T-helper 17 cell (primary cell): ENCODE data around the gene INTU. TPM values are rescaled to one million over a fixed set of nuclear protein-coding genes. Genes with fewer than 3 reads are reported as not detected.

ENCODE experiments used
- total RNA-seq, 4 donors: library from RNA in 2 of 4; stranded (reverse) in 2 of 4; gene quantifications; one replicate each; pipeline ENCODE4 v1.2.3 and lab custom pipeline; 2022 to 2026

INTU gene
- total RNA-seq, 2 donors from 2014 or later: 0.08 TPM; not detected in 1

Other genes starting within 250 kb of the INTU start
- gene SLC25A31, start 97.4 kb downstream of the INTU start, total RNA-seq: not detected
- not detected for gene HSPA4L, start 149.4 kb downstream of the INTU start, total RNA-seq
- gene PLK4, start 247.9 kb downstream of the INTU start, total RNA-seq: 1 to 10 TPM; 2.8 to 6.1 TPM